Erythroblast (primary cell): ENCODE measurements around the gene ALS2CL.
"Not testable (repeated sequence)": the region's sequence is repeated elsewhere in the genome, so short reads cannot be mapped to it uniquely, and the experiment has no call there.

Experiments
- DNase-seq, 2 experiments: peaks; one replicate each; lab custom pipeline; 2025; lab: John Stamatoyannopoulos, UW
- GATA1 ChIP-seq: IDR thresholded peaks from 2 replicates; pipeline ENCODE4 v1.6.1; 2011; ENCODE audit warnings: low read depth, mild to moderate bottlenecking, control low read depth, low read length, moderate library complexity
- POLR2A ChIP-seq: IDR thresholded peaks from 2 replicates; pipeline ENCODE4 v1.6.1; 2011; ENCODE audit warnings: mild to moderate bottlenecking, low read length

ALS2CL gene

GRCh38 chr3:46693038-46693891 is at the start of gene ALS2CL:
Gene ALS2CL (minus strand): TSS chr3:46693679. CDS start chr3:46689440, 4,239 bp downstream.
- TF ChIP-seq POLR2A (no peak), GATA1 (no peak)
- DNase-seq: peak; percentile 20 to 55

GRCh38 chr3:46742992-46743585 is 49.6 kb upstream of the ALS2CL start:
- TF ChIP-seq POLR2A: no peak
- no peak for TF ChIP-seq GATA1
- DNase-seq: no peak

GRCh38 chr3:46739565-46739964 is 46.1 kb upstream of the ALS2CL start:
- DNase-seq: not testable (repeated sequence)

- DNase-seq: no peak
- TF ChIP-seq POLR2A (no peak), GATA1 (no peak)
These were observed 43.9 kb upstream of the ALS2CL start for GRCh38 chr3:46737329-46737731.

- no peak for DNase-seq
- TF ChIP-seq GATA1 (no peak), POLR2A (no peak)
These were observed 42.8 kb upstream of the ALS2CL start for GRCh38 chr3:46736006-46736872.

- no peak for DNase-seq
- TF ChIP-seq GATA1 (no peak), POLR2A (no peak)
These were observed 41.3 kb upstream of the ALS2CL start for GRCh38 chr3:46734773-46735172.

- TF ChIP-seq GATA1 (no peak), POLR2A (no peak)
- no peak for DNase-seq
These were observed 39.7 kb upstream of the ALS2CL start for GRCh38 chr3:46733026-46733800.

- TF ChIP-seq GATA1: no peak
- no peak for TF ChIP-seq POLR2A
- DNase-seq: no peak
These were observed 38.3 kb upstream of the ALS2CL start for GRCh38 chr3:46731795-46732194.

- DNase-seq: no peak
- TF ChIP-seq GATA1 (no peak), POLR2A (no peak)
These were observed 37.3 kb upstream of the ALS2CL start for GRCh38 chr3:46730819-46731218.

GRCh38 chr3:46729038-46729437 is 35.6 kb upstream of the ALS2CL start:
- TF ChIP-seq GATA1 (no peak), POLR2A (no peak)
- DNase-seq: no peak

GRCh38 chr3:46725621-46726314 is 32.3 kb upstream of the ALS2CL start:
- no peak for DNase-seq
- TF ChIP-seq GATA1: no peak
- no peak for TF ChIP-seq POLR2A

- no peak for DNase-seq
- no peak for TF ChIP-seq GATA1
- no peak for TF ChIP-seq POLR2A
These were observed 30.9 kb upstream of the ALS2CL start for GRCh38 chr3:46724424-46724823.
